ENCODE data around the gene DGKG.
A peak's percentile ranks its signal among the peaks of the same experiment; 100 is the strongest.

The DGKG gene

DNA sequence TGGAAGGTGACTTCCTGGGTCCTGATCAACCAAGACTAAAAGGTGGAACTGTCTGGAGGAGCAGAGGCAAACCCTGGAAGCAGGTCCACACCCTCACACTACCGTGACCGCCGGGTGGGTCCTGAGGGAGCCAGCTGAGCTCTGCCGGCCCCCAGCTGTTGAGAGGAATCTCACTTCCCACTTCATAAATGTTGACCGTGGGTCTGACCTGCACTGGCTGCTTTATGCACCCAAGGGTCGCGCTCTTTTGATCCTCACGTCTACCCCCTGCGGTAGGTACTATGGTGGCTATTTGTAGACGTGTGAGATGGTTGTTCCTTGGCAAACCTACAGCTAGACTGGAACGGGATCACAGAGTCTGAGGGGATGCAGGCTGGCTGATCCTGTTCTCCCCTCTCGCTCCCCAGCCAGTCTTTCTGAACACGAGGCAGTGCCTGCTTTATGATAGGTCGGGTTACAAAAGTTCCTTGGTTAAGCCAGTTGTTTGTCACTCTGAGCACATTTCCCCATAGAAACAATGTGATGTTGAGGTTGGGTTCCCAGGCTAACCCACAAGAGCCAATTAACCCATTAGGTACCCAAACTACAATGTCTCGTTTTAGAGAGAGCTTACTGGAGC is 140.2 kb downstream of the DGKG start:
- DNase-seq (ENCODE audit: low spot score) = no peak
- TF ChIP-seq, protein P1, sequence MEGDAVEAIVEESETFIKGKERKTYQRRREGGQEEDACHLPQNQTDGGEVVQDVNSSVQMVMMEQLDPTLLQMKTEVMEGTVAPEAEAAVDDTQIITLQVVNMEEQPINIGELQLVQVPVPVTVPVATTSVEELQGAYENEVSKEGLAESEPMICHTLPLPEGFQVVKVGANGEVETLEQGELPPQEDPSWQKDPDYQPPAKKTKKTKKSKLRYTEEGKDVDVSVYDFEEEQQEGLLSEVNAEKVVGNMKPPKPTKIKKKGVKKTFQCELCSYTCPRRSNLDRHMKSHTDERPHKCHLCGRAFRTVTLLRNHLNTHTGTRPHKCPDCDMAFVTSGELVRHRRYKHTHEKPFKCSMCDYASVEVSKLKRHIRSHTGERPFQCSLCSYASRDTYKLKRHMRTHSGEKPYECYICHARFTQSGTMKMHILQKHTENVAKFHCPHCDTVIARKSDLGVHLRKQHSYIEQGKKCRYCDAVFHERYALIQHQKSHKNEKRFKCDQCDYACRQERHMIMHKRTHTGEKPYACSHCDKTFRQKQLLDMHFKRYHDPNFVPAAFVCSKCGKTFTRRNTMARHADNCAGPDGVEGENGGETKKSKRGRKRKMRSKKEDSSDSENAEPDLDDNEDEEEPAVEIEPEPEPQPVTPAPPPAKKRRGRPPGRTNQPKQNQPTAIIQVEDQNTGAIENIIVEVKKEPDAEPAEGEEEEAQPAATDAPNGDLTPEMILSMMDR (IDR thresholded peaks at IDR 0.05; ENCODE audit: borderline replicate concordance, control extremely low read depth, extremely low read depth, insufficient read depth, missing control alignments) = no peak
- in situ Hi-C loops (cut with MboI; ENCODE audit: low sequenced_read_pairs, unreplicated experiment) = no loop called here

DNA sequence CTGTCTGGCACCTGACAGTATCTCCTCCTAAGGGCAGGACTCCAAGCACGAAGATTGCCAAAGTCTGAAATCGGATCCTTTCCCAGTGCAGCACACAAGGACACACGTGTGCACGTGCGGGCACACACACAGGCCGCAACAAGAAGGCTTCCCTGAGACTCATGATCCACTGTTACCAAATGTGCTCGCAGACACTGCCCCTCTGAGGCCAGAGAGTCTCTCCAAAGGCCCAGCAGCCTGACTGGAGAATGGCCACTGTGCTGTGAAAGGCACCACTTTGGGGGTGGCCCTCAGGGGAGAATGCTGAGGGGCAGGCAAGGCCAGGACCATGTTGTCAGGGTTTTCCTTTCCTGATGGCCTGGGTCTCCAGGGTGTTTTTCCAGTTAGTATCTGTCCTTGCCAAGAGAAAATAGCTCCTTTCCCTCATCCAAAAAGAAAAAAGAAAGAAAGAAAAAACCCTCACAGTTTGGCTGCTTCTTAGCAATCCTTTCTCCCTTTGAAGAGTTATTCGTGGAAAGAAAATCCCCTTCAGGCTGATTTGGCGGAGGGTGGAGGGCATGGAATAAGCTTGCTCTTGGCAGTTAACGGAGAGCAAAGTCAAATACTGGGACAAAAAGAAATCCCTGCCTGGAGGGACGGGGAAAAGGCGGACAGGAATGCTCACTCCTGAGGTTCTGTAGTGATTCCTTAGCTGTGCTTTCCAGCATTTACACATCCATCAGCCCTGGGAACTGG is 141.0 kb downstream of the DGKG start:
- no peak for DNase-seq (ENCODE audit: low spot score)
- in situ Hi-C loops (cut with MboI; ENCODE audit: low sequenced_read_pairs, unreplicated experiment) = no loop called here
- TF ChIP-seq, protein P1 (IDR thresholded peaks at IDR 0.05; ENCODE audit: borderline replicate concordance, control extremely low read depth, extremely low read depth, insufficient read depth, missing control alignments) = no peak

DNA sequence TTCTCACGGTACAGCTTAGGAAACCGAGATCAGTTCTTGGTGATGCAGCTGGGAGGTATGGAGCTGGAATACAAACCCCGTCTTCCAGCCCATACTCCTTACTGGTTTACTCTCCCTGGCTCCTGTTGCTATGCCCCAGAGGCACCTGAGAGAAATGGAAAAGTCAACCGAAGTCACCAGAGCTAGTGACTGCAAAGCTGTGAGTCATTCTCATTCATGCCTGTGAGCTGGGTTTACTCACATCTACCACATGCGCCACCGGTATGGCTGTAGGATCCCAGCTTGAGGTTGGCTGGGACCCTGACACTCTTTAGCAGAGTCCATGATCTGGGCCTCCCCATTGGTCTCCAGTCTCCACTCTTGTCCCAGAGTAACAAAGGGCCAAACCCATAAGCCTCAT is 141.7 kb downstream of the DGKG start:
- TF ChIP-seq, protein P1 (IDR thresholded peaks at IDR 0.05; ENCODE audit: borderline replicate concordance, control extremely low read depth, extremely low read depth, insufficient read depth, missing control alignments) = no peak
- in situ Hi-C loops (cut with MboI; ENCODE audit: low sequenced_read_pairs, unreplicated experiment) = no loop called here
- DNase-seq (ENCODE audit: low spot score) = no peak

DNA sequence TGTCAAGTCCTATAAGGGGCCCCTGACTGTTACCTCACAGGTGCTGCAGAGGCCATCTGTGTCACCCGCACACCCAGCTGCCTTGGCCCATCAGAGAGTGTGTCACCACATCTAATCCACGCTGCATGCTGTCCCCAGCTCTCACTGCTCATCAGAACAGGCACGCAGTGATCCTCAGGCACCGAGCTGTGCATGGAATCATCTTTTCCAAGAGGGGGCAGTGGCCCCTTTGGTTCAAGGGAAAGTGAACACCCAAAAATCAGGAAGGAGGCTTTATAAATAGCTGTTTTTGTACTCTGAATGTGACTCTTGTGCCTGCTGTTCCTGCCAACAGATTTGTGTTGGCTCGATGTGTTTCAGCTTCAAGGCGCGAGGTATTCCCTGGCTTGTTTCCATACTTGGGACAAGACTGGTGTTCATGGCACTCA is 142.8 kb downstream of the DGKG start:
- TF ChIP-seq, protein P1 (IDR thresholded peaks at IDR 0.05; ENCODE audit: borderline replicate concordance, control extremely low read depth, extremely low read depth, insufficient read depth, missing control alignments) = no peak
- no peak for DNase-seq (ENCODE audit: low spot score)
- in situ Hi-C loops (cut with MboI; ENCODE audit: low sequenced_read_pairs, unreplicated experiment) = no loop called here

DNA sequence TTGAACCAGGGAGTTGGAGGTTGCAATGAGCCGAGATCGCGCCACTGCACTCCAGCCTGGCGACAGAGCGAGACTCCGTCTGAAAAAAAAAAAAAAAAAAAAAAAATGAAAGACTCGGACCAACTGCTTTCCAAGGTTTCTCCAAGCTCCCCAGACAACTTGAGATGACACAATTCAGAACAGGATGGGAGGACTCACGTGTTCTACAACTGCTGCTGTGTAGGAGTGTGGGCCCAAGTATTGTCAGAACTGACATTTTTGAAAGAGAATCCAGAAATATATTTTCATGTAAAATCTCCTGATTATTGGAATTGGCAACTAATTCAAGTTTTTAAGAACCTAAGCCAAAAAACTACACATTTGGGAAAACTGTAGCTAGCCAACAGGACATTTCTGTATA is 143.6 kb downstream of the DGKG start:
- DNase-seq (ENCODE audit: low spot score) = no peak
- in situ Hi-C loops (cut with MboI; ENCODE audit: low sequenced_read_pairs, unreplicated experiment) = no loop called here
- TF ChIP-seq, protein P1 (IDR thresholded peaks at IDR 0.05; ENCODE audit: borderline replicate concordance, control extremely low read depth, extremely low read depth, insufficient read depth, missing control alignments) = no peak

DNA sequence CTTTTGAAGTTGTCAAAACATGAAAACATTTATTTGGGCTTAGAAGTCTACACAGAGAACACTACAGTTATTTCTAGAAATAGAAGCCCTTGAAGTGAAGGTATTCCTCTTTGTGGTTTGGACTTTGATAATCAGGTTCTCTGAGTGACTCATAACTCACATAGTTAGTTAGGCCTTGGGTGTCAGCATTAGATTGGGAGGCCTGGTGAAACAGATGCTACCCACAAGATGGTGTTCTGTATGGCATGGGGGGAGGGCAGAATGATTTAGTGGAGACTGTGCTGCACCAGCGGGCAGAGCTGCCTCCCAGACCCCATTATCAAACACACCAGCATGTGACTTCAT is 144.2 kb downstream of the DGKG start:
- TF ChIP-seq, protein P1 (IDR thresholded peaks at IDR 0.05; ENCODE audit: borderline replicate concordance, control extremely low read depth, extremely low read depth, insufficient read depth, missing control alignments) = no peak
- in situ Hi-C loops (cut with MboI; ENCODE audit: low sequenced_read_pairs, unreplicated experiment) = no loop called here
- peak; percentile 73 for DNase-seq (ENCODE audit: low spot score)

All from GM13976 (cell line).